Ascending aorta (tissue), 2 donors: ENCODE results near the gene DIPK1A. TPM values are rescaled to one million over a fixed set of nuclear protein-coding genes. Genes with fewer than 3 reads are reported as not detected.
A peak's percentile ranks its signal among the peaks of the same experiment; 100 is the strongest.

Experiments used
- DNase-seq, 2 donors: peaks; one replicate each; pipeline ENCODE4 v3.0.0-alpha.2; 2019; ENCODE audit warnings: low spot score in 2 of 2
- H3K27ac ChIP-seq, 2 donors: fragments of 200-600 bp; sonication (generic); one replicate each; pipeline ENCODE4 v1.5.1; 2016 to 2017; ENCODE audit warnings: mild to moderate bottlenecking in 1 of 2
- H3K27me3 ChIP-seq: fragments of 200-600 bp; sonication (generic); one replicate; pipeline ENCODE4 v1.5.1; 2017
- H3K36me3 ChIP-seq, 2 donors: fragments of 200-600 bp; sonication (generic); one replicate each; pipeline ENCODE4 v1.5.1; 2016
- H3K4me1 ChIP-seq, 2 donors: fragments of 200-600 bp; sonication (generic); one replicate each; pipeline ENCODE4 v1.5.1; 2016 to 2017; ENCODE audit warnings: mild to moderate bottlenecking in 1 of 2
- H3K4me3 ChIP-seq, 2 donors: fragments of 200-600 bp; sonication (generic); one replicate each; pipeline ENCODE4 v1.5.1; 2016 to 2017; ENCODE audit warnings: mild to moderate bottlenecking in 1 of 2
- H3K9me3 ChIP-seq, 2 donors: fragments of 200-600 bp; sonication (generic); one replicate each; pipeline ENCODE4 v1.5.1; 2016
- intact Hi-C: fragments of 100-400 bp; cut with DNase I; formaldehyde crosslinking; loops from one replicate; pipeline ENCODE4 v1.15.1; 2023
- total RNA-seq: library from RNA; depleted of rRNA; stranded (reverse); fragments of >200 nt; gene quantifications from one replicate; pipeline ENCODE4 v1.1.0, GENCODE V29; 2016
- TF ChIP-seq, protein P1 (sequence below), 3 experiments: fragments of 200-600 bp in 2 of 3; fragments of 450-650 bp in 1 of 3; sonication (generic) in 2 of 3; IDR thresholded peaks; one replicate each; pipeline ENCODE4 v1.5.1; 2016 to 2019; ENCODE audit warnings: antibody characterized with exemption in 3 of 3, mild to moderate bottlenecking in 1 of 3, moderate library complexity in 1 of 3

DIPK1A gene
- total RNA-seq, 1 donor from 2014 or later: 7.0 TPM

DNA sequence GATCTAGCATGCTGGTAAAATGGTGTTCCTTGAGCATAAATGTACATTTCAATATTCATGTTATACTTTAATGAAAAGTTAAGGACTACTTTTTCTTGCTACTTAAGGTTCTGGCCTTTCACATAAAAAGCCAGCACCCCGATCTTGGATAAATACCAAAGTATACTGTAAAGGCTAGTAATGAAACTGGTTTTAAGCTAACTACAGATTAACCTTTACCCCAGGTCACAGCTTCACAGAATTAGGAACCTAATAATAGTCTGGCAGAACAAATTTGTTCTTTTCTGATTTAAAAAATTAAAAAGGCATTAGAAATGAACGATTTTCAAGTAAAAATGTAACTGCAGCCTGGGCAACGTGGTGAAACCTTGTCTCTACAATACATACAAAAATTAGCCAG lies 23.5 kb downstream of the DIPK1A start:
- H3K4me3 ChIP-seq: no peak overlapping the region
- H3K9me3 ChIP-seq: no peaks in the 10 kb centered on the region
- H3K27ac ChIP-seq: no peak overlapping the region
- no peak for DNase-seq
- intact Hi-C loops: no loop called here
- no peaks in the 10 kb centered on the region for H3K27me3 ChIP-seq
- TF ChIP-seq, protein P1, sequence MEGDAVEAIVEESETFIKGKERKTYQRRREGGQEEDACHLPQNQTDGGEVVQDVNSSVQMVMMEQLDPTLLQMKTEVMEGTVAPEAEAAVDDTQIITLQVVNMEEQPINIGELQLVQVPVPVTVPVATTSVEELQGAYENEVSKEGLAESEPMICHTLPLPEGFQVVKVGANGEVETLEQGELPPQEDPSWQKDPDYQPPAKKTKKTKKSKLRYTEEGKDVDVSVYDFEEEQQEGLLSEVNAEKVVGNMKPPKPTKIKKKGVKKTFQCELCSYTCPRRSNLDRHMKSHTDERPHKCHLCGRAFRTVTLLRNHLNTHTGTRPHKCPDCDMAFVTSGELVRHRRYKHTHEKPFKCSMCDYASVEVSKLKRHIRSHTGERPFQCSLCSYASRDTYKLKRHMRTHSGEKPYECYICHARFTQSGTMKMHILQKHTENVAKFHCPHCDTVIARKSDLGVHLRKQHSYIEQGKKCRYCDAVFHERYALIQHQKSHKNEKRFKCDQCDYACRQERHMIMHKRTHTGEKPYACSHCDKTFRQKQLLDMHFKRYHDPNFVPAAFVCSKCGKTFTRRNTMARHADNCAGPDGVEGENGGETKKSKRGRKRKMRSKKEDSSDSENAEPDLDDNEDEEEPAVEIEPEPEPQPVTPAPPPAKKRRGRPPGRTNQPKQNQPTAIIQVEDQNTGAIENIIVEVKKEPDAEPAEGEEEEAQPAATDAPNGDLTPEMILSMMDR (IDR thresholded peaks at IDR 0.05): no peak
- peaks cover 3 to 52% of the 10 kb centered on the region in 2 donors for H3K4me1 ChIP-seq
- no peaks in the 10 kb centered on the region for H3K36me3 ChIP-seq

DNA sequence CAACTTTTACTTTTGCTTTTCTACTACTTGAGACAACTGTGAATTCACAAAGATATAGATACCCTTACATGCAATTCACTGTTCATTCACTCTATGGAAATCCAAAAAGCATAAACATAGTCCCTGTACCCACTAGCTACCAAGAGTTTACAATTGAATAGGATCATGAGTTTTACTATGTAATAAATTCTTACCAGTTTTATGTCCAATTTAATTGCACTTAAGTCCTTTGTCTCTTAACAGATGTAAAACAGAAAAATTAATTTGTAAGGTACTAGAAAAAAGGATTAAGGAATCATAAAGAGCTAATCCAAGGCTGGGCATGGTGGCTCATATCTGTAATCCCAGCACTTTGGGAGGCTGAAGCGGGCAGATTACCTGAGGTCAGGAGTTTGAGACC lies 24.4 kb downstream of the DIPK1A start:
- Histone ChIP-seq H3K27me3 (no peaks in the 10 kb centered on the region), H3K9me3 (no peaks in the 10 kb centered on the region), H3K4me1 (peaks cover 3 to 46% of the 10 kb centered on the region in 2 donors), H3K27ac (no peak overlapping the region), H3K36me3 (no peaks in the 10 kb centered on the region), H3K4me3 (no peak overlapping the region)
- TF ChIP-seq, protein P1 (IDR thresholded peaks at IDR 0.05): no peak
- intact Hi-C loops: loop anchor here (1.0 kb wide), 1 partner anchor 23 kb away; no protein-coding TSS in a partner anchor
- DNase-seq: no peak

DNA sequence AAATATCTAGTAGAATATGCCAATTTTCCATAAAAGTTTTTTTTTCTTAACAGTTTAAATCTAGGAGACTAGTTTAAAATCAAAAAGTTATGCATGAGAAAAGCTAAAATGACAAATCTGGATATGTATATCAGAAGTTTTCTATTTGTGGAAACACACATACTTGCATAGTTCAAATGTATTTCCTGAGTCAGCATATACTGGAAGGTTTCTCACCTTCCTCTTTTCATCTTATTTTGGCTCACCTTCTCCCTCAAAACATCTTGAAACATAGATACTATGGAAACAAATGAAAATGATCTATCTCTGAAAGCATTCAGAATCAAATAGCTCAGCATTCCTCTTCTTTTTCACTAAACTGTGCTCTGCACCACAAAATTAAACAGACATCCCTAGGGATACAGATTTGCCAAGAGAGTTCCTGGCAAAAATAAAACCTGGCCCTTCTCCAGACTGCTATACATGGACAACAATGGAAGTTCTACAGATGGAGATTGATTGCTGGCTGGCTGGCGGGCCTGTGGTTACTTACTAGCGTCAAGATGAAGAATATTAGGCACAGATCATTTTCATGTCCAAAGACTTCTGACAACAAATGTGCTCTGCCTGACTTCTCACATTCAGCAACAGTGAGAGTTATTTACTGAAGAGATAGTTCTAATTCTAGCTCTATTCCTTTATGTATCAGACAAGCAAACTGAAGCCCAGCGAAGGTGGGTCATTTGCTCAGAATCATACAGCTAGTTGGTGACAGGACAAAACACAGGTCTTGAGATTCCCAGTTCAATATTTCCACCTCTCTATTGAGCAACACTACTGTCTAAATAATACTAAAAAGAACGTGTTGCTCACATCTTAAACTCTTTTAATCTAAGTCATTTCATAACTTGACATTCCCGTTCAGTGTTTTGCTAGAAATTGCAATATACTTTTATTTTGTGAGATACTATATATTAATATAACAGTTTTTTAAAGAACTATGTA lies 26.6 kb downstream of the DIPK1A start:
- peak in 1 of 2 donors; percentile 71 for DNase-seq
- peaks cover 3 to 40% of the 10 kb centered on the region in 2 donors for H3K4me1 ChIP-seq
- H3K9me3 ChIP-seq: no peaks in the 10 kb centered on the region
- intact Hi-C loops: loop anchor here (5.0 kb wide), 1 partner anchor 43 kb away; no protein-coding TSS in a partner anchor
- H3K36me3 ChIP-seq: no peaks in the 10 kb centered on the region
- peak overlapping the region in 1 of 2 donors; percentile 18 for H3K4me3 ChIP-seq
- TF ChIP-seq, protein P1 (IDR thresholded peaks at IDR 0.05): no peak
- H3K27ac ChIP-seq: peak overlapping the region; percentile 46 to 48
- H3K27me3 ChIP-seq: no peaks in the 10 kb centered on the region

DNA sequence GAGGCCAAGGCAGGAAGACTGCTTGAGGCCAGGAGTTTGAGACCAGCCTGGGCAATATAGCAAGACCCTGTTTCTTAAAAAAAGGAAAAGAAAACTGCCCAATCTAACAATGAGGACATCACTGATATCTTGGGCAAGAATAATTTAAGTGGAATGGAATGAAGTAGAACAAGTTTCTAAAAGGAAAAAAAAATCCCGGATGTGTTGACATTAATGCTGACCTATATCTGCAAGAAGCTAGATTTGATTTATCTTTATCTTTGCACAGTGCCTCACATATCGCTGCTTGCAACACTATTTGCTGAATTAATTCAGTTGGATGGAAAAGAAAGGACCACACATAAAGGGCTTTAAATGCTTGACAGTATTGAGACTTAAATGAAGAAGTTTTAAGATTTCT lies 27.8 kb downstream of the DIPK1A start:
- Histone ChIP-seq H3K4me1 (peaks cover 3 to 33% of the 10 kb centered on the region in 2 donors), H3K36me3 (no peaks in the 10 kb centered on the region), H3K9me3 (no peaks in the 10 kb centered on the region), H3K27me3 (no peaks in the 10 kb centered on the region), H3K27ac (peak overlapping the region; percentile 48 to 51), H3K4me3 (no peak overlapping the region)
- TF ChIP-seq, protein P1 (IDR thresholded peaks at IDR 0.05): no peak
- no peak for DNase-seq
- intact Hi-C loops: loop anchor here (5.0 kb wide), 1 partner anchor 44 kb away; no protein-coding TSS in a partner anchor

DNA sequence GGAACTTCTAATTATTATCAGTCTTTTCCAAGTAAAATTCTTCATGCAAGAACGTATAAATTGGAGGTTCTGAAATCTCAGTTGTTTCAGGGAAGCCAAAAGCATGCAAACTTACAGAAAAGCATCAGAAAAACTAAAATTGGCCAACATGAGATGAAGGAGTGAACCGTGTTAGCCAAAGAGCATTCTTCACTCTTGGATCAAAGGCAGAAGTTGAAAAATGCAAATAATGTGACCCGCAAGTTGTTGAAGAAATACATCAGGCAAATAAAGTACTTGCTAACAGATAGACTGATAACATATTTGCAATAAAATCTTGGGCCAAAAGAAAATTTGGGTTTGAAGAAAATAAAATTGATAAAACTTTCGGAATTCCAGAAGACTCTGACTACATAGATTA lies 29.6 kb downstream of the DIPK1A start:
- Histone ChIP-seq H3K27me3 (no peaks in the 10 kb centered on the region), H3K4me1 (peaks cover 0 to 29% of the 10 kb centered on the region in 2 donors), H3K4me3 (no peak overlapping the region), H3K27ac (no peak overlapping the region), H3K9me3 (no peaks in the 10 kb centered on the region), H3K36me3 (no peaks in the 10 kb centered on the region)
- TF ChIP-seq, protein P1 (IDR thresholded peaks at IDR 0.05): no peak
- no peak for DNase-seq
- intact Hi-C loops: loop anchor here (5.0 kb wide), 1 partner anchor 46 kb away; no protein-coding TSS in a partner anchor
